HG02943 (cell line): ENCODE measurements around the gene STK24.

ENCODE experiments used
- ATAC-seq: cut with Tn5 transposase; IDR thresholded peaks from one replicate; pipeline ENCODE4 v1.9.1; 2021; ENCODE audit warnings: mild to moderate bottlenecking, low read depth, moderate library complexity; ENCODE audit not compliant: unreplicated experiment

STK24 gene

GRCh38 chr13:98459171-98459681 lies 117.7 kb downstream of the STK24 start:
- ATAC-seq: no peak

GRCh38 chr13:98458431-98458830 lies 118.5 kb downstream of the STK24 start:
- no peak for ATAC-seq

- no peak for ATAC-seq
These were observed 119.9 kb downstream of the STK24 start for GRCh38 chr13:98457053-98457452.

DNA sequence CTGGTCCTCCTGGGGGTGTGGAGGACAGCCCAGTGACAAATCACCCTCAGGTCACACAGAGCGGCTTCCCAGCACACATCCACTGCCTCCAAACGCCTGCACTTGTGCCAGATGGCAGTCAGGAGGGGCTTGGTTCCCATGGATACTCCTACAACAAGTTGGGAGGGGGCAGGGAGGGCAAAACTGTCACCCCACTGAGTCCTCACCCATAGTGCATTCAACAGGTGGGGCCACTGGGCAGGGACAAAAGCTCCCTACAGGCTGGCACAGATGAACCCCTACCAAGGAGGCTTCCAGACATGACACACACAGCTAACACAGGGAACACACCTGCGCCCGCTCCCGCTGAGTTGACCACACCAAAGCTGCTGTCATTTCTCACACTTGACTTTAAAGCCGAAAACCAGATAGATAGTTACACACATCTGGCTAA lies 120.5 kb downstream of the STK24 start:
- ATAC-seq: no peak

GRCh38 chr13:98454389-98454881 lies 122.5 kb downstream of the STK24 start:
- ATAC-seq: no peak

- ATAC-seq: no peak
These were observed 123.8 kb downstream of the STK24 start for GRCh38 chr13:98452851-98453843.

DNA sequence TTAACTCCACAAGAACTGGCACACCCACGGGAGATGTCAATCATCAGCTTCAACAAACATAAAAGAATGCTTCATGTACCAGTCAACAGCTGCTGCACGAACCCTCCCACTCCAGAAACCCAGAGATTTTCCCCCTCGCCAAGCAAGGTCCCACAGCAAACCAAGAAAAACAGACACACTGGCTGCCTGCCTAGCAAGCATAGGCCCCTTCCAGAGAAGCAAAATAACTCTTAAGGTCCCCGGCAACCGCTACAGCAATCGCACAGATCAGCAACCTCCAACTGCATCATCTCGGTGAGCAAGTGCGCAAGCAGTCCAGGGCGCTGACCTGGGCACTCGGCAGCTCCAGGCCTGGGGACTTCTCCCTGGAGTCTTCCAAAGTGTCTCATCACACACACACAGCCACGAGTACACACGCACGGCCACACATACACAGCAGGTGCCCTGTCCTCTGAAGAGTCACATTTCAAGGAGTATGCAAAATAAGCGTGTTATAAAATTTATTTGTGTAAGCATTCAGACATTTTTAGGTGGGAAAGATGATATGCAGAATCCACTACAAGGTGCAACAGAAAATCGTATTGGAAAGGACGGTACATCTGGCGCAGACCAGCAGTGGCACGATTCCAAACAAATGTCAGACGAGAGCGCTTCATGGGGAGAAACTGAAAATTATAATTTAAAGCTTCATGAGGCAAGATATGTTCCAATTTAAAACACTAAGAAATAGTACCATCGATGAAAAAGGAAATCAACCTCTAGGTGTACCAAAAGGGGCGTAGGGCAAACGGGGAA lies 125.0 kb downstream of the STK24 start:
- no peak for ATAC-seq

GRCh38 chr13:98450539-98451111 lies 126.3 kb downstream of the STK24 start:
- ATAC-seq: no peak

GRCh38 chr13:98450026-98450425 lies 126.9 kb downstream of the STK24 start:
- ATAC-seq: no peak

DNA sequence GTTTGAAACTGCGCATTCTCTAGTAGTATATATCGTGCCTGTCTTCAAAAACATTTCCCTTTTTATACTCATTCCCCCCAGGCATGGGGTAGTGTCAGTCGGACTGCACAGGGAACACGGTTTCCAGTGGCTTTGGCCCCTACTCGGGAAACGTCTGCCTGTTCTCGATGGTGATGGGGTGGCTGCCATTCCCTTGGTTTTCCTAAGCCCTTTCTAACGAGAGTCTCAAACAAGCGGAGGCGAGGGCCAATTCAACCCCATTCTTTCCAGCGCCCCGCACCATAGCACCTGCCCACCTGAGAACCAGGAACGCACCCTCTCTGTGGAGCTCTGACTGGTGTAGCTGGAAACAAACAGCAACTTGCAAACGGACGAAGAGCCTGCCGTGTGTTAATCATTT lies 127.6 kb downstream of the STK24 start:
- no peak for ATAC-seq

DNA sequence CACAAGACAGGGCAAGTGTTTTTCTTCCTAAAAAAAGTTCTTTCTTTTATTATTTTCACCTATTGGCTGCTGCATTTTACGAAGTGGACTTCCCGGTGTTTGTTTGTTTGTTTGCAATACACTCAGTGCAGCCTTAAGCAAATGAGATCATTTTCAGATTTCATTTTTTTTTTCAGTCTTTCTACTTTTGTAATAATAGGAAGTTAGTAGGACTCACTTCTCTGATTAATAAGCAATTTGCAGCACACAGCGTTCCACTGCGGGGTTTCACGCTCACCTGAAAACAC lies 128.3 kb downstream of the STK24 start:
- ATAC-seq: no peak

DNA sequence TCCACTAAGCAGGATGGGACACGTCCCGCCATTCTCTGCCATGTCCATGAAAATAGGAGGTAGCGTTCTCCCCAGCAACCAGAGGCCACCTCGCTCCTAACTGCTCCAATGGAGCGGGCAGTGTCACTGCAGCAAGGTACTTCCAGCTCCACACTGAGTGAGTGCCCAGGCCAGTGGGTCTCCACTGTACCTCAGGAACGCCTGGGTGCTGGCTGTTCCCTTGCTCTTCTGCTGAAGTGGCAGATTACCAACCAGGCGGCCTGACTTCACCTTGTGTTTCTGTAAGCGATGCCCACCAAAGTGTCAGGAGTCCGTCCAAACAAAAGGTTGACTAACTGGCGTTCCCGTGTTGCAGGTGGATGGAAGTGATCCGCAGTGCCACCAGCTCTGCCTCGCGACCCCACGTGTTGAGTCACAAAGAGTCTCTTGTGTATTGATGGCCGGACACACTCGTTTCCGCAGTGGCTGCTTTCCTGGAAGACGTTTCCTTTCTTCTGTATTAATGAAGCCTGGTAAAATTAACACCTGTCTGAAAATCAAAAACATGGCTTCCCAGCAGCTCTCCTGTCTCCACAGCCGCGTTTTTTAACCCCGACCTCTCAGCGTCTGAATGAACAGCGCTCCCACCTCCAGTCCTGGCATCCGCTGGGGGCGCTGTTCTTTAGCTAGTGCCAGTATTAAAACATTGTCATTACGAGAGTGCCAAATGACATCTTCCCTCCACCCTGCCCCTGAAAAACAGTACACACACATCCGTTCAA lies 128.8 kb downstream of the STK24 start:
- no peak for ATAC-seq

- no peak for ATAC-seq
These were observed 129.8 kb downstream of the STK24 start for GRCh38 chr13:98447130-98447529.

DNA sequence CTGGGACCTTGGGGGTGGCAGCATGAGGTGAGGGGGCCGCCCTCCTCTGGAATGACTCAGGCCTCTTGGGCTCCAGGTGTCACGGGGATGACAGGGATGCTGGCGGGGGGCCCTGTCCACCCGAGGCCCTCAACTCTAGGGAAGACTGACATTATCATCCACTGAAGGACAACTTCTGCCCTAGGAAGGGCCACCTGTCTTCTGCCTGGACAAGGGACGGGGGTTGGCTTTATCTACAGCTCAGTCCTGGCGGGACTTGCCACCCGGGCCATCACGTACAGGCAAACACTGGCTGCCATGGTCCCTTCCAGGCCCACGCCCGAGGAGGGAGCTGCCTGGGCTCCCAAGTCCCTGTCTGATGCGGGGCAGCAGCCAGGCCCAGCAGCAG lies 130.7 kb downstream of the STK24 start:
- no peak for ATAC-seq

DNA sequence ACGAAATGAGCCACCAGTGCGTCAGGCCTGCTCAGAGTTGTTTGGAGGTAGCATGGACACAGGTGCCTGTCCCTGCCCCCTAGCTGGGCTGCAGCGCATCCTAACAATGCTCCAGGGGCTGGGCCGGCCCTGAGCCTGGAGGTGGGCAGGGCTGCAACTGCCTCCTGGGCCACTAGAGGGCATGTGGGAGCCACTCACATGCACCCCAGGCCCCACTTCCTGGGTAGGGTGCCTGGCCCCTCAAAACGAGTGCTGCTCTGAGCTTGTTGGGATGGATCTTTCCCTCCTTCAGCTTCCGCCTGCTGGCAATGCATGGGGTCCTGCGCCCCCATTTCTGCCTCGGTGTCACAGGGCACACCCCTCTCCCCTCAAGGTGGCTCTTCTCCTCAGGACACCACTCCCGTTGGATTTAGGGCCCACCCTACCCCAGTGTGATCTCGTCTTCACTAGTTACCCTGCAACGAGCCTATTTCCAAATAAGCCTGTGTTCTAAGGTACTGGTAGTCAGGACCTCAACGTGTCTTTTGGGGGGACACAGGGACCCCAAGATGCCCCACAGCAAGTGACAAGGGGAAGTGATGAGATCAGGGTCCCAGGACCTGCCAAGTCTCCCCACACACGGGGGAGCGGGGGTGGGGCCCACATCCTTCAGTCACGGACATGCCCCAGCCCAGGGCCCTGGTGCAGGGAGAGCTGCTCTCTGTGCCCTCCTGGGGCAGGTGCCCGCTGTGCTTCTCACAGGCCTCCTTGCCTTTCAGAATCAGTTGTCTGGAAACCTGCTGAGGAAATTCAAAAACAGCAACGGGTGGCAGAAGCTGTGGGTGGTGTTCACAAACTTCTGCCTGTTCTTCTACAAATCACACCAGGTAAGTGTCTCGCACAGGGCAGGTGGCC lies 131.3 kb downstream of the STK24 start:
- peak; percentile 84 for ATAC-seq

- no peak for ATAC-seq
These were observed 132.5 kb downstream of the STK24 start for GRCh38 chr13:98444381-98444780.

GRCh38 chr13:98443800-98444325 lies 133.0 kb downstream of the STK24 start:
- no peak for ATAC-seq

DNA sequence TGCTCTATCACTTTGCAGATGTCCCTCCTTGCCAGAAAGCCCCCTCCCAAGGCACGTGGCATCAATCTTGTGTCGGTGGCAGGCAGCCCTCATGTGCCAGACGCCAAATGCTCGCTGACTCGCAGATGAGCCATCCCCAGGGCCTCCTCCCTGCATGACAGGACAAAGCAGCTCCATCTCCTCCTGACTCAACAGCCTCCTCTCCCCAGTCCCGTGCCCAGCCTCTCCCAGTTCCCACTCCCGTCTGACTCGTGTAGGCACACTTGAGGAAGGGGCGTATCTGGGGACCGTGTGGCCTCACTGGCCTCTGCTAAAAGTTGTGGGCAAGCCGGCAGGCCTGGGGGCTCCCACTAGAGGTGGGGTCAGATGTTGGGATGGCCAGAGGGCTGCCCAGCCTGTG lies 133.6 kb downstream of the STK24 start:
- no peak for ATAC-seq
